T-helper 17 cell (primary cell): ENCODE measurements around the gene ABCG8. TPM values are rescaled to one million over a fixed set of nuclear protein-coding genes. Genes with fewer than 3 reads are reported as not detected.

Experiments used
- ATAC-seq: fragments of 150-1000 bp; cut with Tn5 transposase; 2 replicates; pipeline ENCODE4 v1.10.0; 2021; ENCODE audit warnings: mild to moderate bottlenecking, moderate library complexity
- DNase-seq, 3 donors: peaks; one replicate each; pipeline versions ENCODE4 v3.0.0 to v3.0.0-alpha.2; 2020 to 2021
- H3K9me3 ChIP-seq: one replicate; pipeline ENCODE4 v1.7.0; 2013; ENCODE audit warnings: low read length, mild to moderate bottlenecking; ENCODE audit not compliant: control insufficient read depth, poor library complexity, severe bottlenecking
- H3K27ac Mint-ChIP-seq: one replicate; pipeline ENCODE4 v1.8.0; 2022; ENCODE audit warnings: mild to moderate bottlenecking, moderate library complexity, mixed read lengths
- H3K27me3 Mint-ChIP-seq: one replicate; pipeline ENCODE4 v1.8.0; 2022; ENCODE audit warnings: mixed read lengths
- H3K36me3 Mint-ChIP-seq: one replicate; pipeline ENCODE4 v1.8.0; 2022; ENCODE audit warnings: low read depth, mixed read lengths
- H3K4me1 Mint-ChIP-seq: one replicate; pipeline ENCODE4 v1.8.0; 2022; ENCODE audit warnings: mild to moderate bottlenecking, mixed read lengths
- H3K4me3 Mint-ChIP-seq: one replicate; pipeline ENCODE4 v1.8.0; 2022; ENCODE audit warnings: mild to moderate bottlenecking, moderate library complexity, mixed read lengths
- total RNA-seq, 4 donors: library from RNA in 2 of 4; stranded (reverse) in 2 of 4; gene quantifications; one replicate each; pipeline ENCODE4 v1.2.3 and lab custom pipeline; 2022 to 2026

ABCG8 gene
- total RNA-seq, 2 donors from 2014 or later = not detected

- H3K4me1 Mint-ChIP-seq = no peaks in the 10 kb centered on the region
- DNase-seq (no peak), ATAC-seq (no peak)
- H3K9me3 ChIP-seq = no peaks in the 10 kb centered on the region
- no peaks in the 10 kb centered on the region for H3K36me3 Mint-ChIP-seq
- H3K27me3 Mint-ChIP-seq = peaks cover 22% of the 10 kb centered on the region
- H3K4me3 Mint-ChIP-seq = no peak overlapping the region
- H3K27ac Mint-ChIP-seq = no peak overlapping the region
Measured at GRCh38 chr2:43837831-43838559, 776 bp upstream of the ABCG8 start.

GRCh38 chr2:43839776-43840564 is 1.2 kb downstream of the ABCG8 start:
- DNase-seq = no peak
- H3K27me3 Mint-ChIP-seq = peaks cover 17% of the 10 kb centered on the region

GRCh38 chr2:43840965-43841364 is 2.2 kb downstream of the ABCG8 start:
- H3K4me3 Mint-ChIP-seq = no peak overlapping the region
- no peaks in the 10 kb centered on the region for H3K4me1 Mint-ChIP-seq
- ATAC-seq = no peak
- H3K27ac Mint-ChIP-seq = no peak overlapping the region
- peaks cover 12% of the 10 kb centered on the region for H3K27me3 Mint-ChIP-seq
- DNase-seq = no peak
- no peaks in the 10 kb centered on the region for H3K36me3 Mint-ChIP-seq
- H3K9me3 ChIP-seq = no peaks in the 10 kb centered on the region

More at GRCh38 chr2:43839776-43840564, 1.2 kb downstream of the ABCG8 start:
- ATAC-seq = no peak
- H3K27ac Mint-ChIP-seq = no peak overlapping the region
- no peaks in the 10 kb centered on the region for H3K9me3 ChIP-seq
- no peak overlapping the region for H3K4me3 Mint-ChIP-seq
- no peaks in the 10 kb centered on the region for H3K4me1 Mint-ChIP-seq
- H3K36me3 Mint-ChIP-seq = no peaks in the 10 kb centered on the region

- ATAC-seq (no peak), DNase-seq (no peak)
- Mint-ChIP-seq H3K4me1 (no peaks in the 10 kb centered on the region), H3K36me3 (no peaks in the 10 kb centered on the region), H3K27me3 (peaks cover 19% of the 10 kb centered on the region), H3K27ac (no peak overlapping the region), H3K4me3 (no peak overlapping the region)
- H3K9me3 ChIP-seq = no peaks in the 10 kb centered on the region
Measured at GRCh38 chr2:43841949-43842865, 3.4 kb downstream of the ABCG8 start.

GRCh38 chr2:43842866-43843226 is 4.1 kb downstream of the ABCG8 start:
- no peak for DNase-seq
- ATAC-seq = no peak
- H3K27ac Mint-ChIP-seq = no peak overlapping the region
- no peaks in the 10 kb centered on the region for H3K36me3 Mint-ChIP-seq
- no peaks in the 10 kb centered on the region for H3K9me3 ChIP-seq
- H3K27me3 Mint-ChIP-seq = peaks cover 22% of the 10 kb centered on the region
- no peaks in the 10 kb centered on the region for H3K4me1 Mint-ChIP-seq
- H3K4me3 Mint-ChIP-seq = no peak overlapping the region

- DNase-seq (no peak), ATAC-seq (no peak)
- no peaks in the 10 kb centered on the region for H3K36me3 Mint-ChIP-seq
- H3K9me3 ChIP-seq = no peaks in the 10 kb centered on the region
- peaks cover 18% of the 10 kb centered on the region for H3K27me3 Mint-ChIP-seq
- no peak overlapping the region for H3K4me3 Mint-ChIP-seq
- no peaks in the 10 kb centered on the region for H3K4me1 Mint-ChIP-seq
- H3K27ac Mint-ChIP-seq = no peak overlapping the region
Measured at GRCh38 chr2:43845181-43845580, 6.4 kb downstream of the ABCG8 start.

- no peak overlapping the region for H3K4me3 Mint-ChIP-seq
- DNase-seq = no peak
- no peaks in the 10 kb centered on the region for H3K9me3 ChIP-seq
- ATAC-seq = no peak
- no peak overlapping the region for H3K27ac Mint-ChIP-seq
- no peaks in the 10 kb centered on the region for H3K4me1 Mint-ChIP-seq
- H3K27me3 Mint-ChIP-seq = peaks cover 21% of the 10 kb centered on the region
- no peaks in the 10 kb centered on the region for H3K36me3 Mint-ChIP-seq
Measured at GRCh38 chr2:43846140-43846793, 7.5 kb downstream of the ABCG8 start.

GRCh38 chr2:43848214-43848613 is 9.4 kb downstream of the ABCG8 start:
- H3K27ac Mint-ChIP-seq = no peak overlapping the region
- no peaks in the 10 kb centered on the region for H3K4me1 Mint-ChIP-seq
- no peak for DNase-seq
- no peak overlapping the region for H3K4me3 Mint-ChIP-seq
- H3K27me3 Mint-ChIP-seq = peaks cover 36% of the 10 kb centered on the region
- H3K9me3 ChIP-seq = no peaks in the 10 kb centered on the region
- no peaks in the 10 kb centered on the region for H3K36me3 Mint-ChIP-seq
- ATAC-seq = no peak

- Mint-ChIP-seq H3K4me1 (no peaks in the 10 kb centered on the region), H3K36me3 (no peaks in the 10 kb centered on the region), H3K27me3 (peaks cover 63% of the 10 kb centered on the region), H3K27ac (peak overlapping the region; percentile 43), H3K4me3 (no peak overlapping the region)
- ATAC-seq (no peak), DNase-seq (no peak)
- H3K9me3 ChIP-seq = no peaks in the 10 kb centered on the region
Measured at GRCh38 chr2:43851011-43851980, 12.5 kb downstream of the ABCG8 start.

GRCh38 chr2:43852196-43852730 is 13.5 kb downstream of the ABCG8 start:
- DNase-seq = no peak
- ATAC-seq = no peak
- H3K27me3 Mint-ChIP-seq = peaks cover 63% of the 10 kb centered on the region
- no peaks in the 10 kb centered on the region for H3K9me3 ChIP-seq
- H3K36me3 Mint-ChIP-seq = no peaks in the 10 kb centered on the region
- no peak overlapping the region for H3K4me3 Mint-ChIP-seq
- H3K27ac Mint-ChIP-seq = no peak overlapping the region
- no peaks in the 10 kb centered on the region for H3K4me1 Mint-ChIP-seq

- H3K36me3 Mint-ChIP-seq = no peaks in the 10 kb centered on the region
- no peak for DNase-seq
- no peaks in the 10 kb centered on the region for H3K4me1 Mint-ChIP-seq
- H3K27me3 Mint-ChIP-seq = peaks cover 68% of the 10 kb centered on the region
- no peak overlapping the region for H3K4me3 Mint-ChIP-seq
- no peak overlapping the region for H3K27ac Mint-ChIP-seq
- ATAC-seq = no peak
- H3K9me3 ChIP-seq = no peaks in the 10 kb centered on the region
Measured at GRCh38 chr2:43853141-43854081, 14.6 kb downstream of the ABCG8 start.
